ENCODE results near the gene RGS5.

- no peak for TF ChIP-seq CTCF (IDR thresholded peaks at IDR 0.05; ENCODE audit: low read depth, low read length, poor library complexity, severe bottlenecking)
- TF ChIP-seq EZH2phosphoT487 (IDR thresholded peaks at IDR 0.05; ENCODE audit: borderline replicate concordance, low read length) = no peak
Observed at GRCh38 chr1:163144418-163144817, 58.3 kb downstream of the RGS5 start.
